Tibial nerve (tissue), 3 donors: ENCODE measurements around the gene SERINC2.

Experiments used
- POLR2A ChIP-seq, 2 donors: fragments of 450-650 bp; IDR thresholded peaks; one replicate each; pipeline ENCODE4 v1.6.1; 2017; ENCODE audit warnings: antibody characterized with exemption in 2 of 2, mild to moderate bottlenecking in 2 of 2, moderate library complexity in 2 of 2
- TF ChIP-seq, protein P1 (sequence below), 5 experiments: fragments of 200-600 bp in 3 of 5; fragments of 450-650 bp in 2 of 5; sonication (generic) in 3 of 5; IDR thresholded peaks; one replicate each; pipeline ENCODE4 v1.5.1; 2016 to 2019; ENCODE audit warnings: antibody characterized with exemption in 5 of 5, mild to moderate bottlenecking in 3 of 5, moderate library complexity in 2 of 5

DNA sequence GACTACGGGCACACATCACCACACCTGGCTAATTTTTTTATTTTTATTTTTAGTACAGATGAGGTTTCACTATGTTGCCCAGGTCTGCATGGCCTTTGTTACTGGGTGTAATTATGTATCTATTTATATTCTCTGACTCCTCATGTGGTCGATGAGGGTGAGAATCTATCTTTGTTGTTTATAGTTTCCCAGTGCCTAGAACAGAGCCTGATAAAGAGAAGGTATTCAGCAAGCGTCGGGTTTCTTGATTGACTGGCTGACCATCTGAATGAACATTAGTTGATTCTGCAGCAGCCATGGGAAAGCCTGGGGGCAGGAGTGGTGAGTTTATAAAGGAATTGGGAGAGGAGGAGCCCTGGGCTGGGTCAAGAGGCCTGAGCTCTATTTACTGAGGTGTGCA lies 28.5 kb downstream of the SERINC2 start:
- TF ChIP-seq, protein P1, sequence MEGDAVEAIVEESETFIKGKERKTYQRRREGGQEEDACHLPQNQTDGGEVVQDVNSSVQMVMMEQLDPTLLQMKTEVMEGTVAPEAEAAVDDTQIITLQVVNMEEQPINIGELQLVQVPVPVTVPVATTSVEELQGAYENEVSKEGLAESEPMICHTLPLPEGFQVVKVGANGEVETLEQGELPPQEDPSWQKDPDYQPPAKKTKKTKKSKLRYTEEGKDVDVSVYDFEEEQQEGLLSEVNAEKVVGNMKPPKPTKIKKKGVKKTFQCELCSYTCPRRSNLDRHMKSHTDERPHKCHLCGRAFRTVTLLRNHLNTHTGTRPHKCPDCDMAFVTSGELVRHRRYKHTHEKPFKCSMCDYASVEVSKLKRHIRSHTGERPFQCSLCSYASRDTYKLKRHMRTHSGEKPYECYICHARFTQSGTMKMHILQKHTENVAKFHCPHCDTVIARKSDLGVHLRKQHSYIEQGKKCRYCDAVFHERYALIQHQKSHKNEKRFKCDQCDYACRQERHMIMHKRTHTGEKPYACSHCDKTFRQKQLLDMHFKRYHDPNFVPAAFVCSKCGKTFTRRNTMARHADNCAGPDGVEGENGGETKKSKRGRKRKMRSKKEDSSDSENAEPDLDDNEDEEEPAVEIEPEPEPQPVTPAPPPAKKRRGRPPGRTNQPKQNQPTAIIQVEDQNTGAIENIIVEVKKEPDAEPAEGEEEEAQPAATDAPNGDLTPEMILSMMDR (IDR thresholded peaks at IDR 0.05): no peak
- no peak for TF ChIP-seq POLR2A (IDR thresholded peaks at IDR 0.05)
